ENCODE results near the gene HBA1.

GRCh38 chr16:149024-149660, 27.3 kb upstream of the HBA1 start:
- TF ChIP-seq CTCF (IDR thresholded peaks at IDR 0.05; ENCODE audit: poor library complexity, severe bottlenecking) (no peak), TAF1 (IDR thresholded peaks at IDR 0.05; ENCODE audit: low read depth) (no peak), RAD21 (conservative IDR thresholded peaks at IDR 0.05) (no peak)

Measured in neural cell (in vitro differentiated cells).